Activated CD4-positive, alpha-beta T cell treated with anti-CD3 and anti-CD28 coated beads, Interleukin-2, Interleukin-6, amounts not matched to agents 100 ng/mL and 50 ng/mL, durations not matched to agents 16 hours and 8 hours (primary cell): ENCODE results near the gene NAA35.
A peak's percentile ranks its signal among the peaks of the same experiment; 100 is the strongest.
"Not testable (repeated sequence)": the region's sequence is repeated elsewhere in the genome, so short reads cannot be mapped to it uniquely, and the experiment has no call there.

ENCODE experiments used
- DNase-seq: peaks from one replicate; pipeline ENCODE4 v3.0.0-alpha.2; 2020

NAA35 gene

DNA sequence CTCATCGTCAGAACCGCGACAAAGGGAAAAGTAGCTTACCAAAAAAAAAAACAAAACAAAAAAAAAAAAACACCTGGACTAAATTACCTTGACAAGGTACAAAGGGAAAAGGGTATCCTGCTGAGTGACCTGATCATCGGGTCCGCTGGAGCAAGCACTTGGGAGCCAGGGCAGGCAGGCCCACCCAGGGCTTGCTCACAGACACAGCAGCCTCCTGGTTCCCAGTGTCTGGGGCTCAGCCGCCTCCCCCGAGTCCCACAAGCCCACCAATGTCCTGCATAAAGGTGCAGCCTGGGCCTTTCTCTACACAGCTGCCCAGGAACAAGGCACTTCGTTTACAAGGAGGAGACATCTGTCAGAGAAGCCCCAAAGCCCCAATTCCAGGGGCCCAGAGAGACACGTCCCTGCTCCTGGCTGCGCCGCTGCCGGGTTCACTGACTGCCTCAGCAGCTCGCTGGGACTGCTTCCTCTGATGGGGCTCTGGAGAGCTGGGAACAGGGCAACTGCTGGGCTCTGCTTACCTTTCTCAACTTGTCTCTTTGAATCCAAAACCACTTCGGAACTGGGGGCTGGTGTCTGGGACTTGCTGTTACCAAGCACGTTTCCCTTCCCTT, 95.0 kb downstream of the NAA35 start:
- no peak for DNase-seq

DNA sequence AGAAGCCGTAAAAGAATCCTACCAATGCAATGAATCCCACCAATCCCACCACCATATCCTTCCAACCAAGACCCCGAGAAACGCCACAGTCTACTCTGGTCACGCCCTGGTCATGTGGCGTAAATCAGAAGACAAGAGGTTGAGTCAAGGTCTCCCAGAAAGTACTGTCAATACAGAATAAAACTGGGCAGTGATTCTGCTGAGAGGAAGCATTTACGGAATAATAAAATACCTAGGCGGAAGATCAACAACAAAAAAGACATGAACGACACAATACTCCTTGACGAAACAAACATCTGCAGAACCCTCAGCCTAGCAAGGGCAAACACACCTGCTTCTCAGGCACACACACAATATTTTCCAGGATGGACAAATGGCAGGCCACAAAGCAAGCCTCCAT, 95.6 kb downstream of the NAA35 start:
- DNase-seq: no peak

DNA sequence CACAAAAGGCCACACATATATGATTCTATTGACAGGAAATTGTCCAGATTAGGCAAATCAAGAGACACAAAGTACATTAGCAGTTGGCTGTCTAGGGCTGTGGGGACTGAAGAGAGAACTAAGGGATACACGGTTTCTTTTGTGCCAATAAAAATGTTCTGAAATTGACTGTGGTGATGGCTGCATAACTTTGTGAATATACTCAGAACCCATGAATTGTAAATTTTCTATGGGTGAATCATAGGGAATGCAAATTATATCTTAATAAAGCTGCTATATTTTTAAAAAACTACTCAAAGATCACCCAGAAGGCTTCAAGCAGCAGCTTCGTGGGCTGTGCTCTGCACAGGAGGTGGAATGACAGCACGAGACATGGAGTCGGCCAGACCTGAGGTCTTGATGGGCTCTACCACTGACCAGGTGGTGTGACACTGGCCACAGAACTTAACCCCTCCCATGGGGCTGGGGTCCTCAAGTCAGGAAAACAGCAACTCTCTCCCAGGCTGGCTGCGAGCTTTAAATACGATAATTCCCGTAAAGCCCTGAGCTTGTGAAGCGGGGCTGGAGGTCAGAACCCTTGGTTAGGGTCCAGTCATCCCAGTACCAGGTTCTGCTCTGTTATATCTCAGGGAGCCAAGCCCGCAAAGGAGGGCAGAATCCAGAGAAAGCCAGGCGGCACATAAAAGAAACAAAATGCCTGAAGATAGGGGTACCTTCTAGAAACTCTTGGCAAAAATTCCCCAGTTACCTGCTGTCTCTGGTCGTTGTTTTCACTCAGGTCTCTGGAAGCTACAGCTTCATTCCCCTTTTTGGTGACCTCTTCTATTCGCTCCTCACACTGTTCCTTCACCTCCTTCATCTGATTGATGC, 99.3 kb downstream of the NAA35 start:
- DNase-seq: no peak

DNA sequence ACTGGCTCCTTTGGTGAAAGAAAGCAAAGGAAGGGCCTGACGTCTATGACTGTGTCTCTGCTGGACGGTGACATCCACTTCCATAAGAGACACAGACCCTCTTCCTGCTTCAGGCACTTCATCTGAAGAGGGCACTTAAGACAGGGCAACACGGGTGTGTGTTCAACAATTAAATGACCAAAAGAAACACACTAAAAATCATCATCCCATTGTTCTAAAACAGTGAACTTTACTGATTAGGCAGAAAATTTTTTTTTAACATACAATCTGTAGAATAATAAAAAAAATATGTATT, 99.9 kb downstream of the NAA35 start:
- DNase-seq: no peak

DNA sequence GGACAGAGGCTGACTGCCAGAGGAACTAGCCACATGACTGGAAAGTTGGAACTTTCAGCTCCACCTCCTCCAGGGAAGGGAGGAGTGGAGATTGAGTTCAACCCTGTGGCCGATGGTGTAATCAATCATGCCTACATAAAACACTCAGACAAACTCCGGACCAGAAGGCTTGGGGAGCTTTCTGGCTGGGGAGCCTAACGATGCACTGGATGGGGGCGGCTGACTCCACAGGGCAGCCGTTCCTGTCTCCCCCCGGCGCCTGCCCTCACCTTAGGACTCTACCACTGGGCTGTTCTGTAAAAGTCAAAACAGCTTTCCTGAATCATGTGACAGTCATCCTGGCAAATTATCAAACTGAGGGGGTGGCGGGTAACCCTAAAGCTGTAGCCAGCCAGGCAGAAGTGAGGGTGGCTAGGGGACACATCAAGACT, 100.4 kb downstream of the NAA35 start:
- DNase-seq: no peak

DNA sequence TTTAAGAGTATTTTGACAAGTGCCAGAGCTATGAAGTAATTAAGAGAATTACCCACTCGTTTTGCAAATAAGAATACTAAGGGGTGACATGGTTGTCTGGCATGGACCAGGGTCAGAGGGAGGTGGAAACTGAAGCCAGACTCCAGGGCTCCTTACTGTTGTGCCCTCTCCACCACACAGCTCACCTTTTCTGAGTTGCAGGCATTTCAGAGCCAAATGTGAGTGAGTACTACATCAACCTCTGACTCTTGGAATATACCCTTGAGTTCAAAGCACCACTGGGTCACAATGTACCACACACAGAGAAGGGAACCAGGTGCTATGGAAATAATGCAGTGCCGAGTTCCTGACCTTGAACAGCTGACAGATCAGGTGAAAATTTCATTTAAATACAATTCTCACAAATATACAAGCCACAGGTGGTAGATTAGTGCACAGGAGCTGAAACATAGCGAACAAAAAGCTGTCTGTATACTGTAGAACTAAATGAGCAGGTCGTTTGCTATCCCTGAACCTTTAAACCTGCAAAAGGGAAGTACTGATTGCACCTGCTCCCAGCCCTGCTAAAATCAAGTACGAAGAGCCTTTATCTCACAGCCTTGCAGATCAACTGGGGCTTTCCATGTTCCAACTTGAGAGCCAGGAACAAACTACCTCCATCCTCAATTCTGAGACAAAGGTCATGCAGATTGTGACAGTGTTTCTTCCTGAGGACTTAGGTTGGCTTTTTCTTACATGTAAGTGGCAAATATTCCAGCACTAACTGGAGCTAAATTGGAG, 101.4 kb downstream of the NAA35 start:
- DNase-seq: no peak

DNA sequence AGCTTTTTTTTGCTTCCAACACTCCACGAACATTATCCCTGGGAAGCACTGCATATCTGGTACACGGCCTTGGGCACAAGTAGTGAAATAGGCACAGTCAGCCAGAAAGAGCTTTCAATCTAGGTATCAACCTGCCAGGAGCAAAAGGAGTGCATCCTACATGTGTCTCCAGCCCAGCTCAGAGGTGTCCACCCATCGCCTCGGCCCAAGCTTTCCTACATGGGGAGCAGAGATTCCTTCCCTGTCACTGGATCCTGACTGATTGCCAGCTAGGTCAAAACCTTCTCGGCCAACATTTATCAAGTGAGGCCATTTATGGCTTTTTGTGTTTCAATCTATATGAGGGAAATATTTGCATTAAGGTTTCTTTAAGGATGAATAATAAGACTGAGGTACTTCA, 102.6 kb downstream of the NAA35 start:
- no peak for DNase-seq

DNA sequence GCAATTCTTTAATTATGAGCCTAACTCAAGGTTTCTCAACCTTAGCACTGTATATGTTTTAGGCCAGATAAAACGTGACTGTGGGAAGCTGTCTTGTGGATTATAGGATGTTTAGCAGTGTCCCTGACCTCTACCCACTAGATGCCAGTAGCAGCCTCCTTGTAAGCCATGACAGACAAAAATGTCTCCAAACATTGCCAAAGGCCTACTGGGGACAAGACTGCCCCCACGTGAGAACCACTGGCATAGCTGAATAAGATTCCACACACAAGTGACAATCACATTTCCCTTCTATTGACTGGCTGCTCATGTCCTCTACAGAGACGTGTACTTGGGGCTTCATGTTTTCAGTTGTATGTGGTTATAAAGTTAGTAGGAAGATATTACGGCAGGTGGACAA, 103.1 kb downstream of the NAA35 start:
- peak; percentile 9 for DNase-seq

DNA sequence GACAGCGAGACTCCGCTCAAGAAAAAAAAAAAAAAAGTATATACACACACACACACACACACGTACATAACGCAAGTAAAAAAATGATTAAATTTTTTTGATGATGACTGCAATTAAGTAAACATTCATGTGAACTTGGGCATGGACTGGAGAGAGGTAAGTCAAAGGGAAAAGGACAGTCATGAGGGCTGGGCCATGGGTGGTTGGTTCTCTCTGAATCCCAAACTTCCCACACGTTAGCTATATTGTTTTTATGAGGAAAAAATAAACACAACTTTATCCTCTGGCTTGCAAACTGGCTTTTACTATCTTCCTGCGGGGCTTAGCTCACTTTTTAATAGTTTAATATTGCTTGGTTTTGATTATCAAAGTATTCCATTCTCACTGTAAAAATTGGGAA, 104.7 kb downstream of the NAA35 start:
- DNase-seq: no peak

DNA sequence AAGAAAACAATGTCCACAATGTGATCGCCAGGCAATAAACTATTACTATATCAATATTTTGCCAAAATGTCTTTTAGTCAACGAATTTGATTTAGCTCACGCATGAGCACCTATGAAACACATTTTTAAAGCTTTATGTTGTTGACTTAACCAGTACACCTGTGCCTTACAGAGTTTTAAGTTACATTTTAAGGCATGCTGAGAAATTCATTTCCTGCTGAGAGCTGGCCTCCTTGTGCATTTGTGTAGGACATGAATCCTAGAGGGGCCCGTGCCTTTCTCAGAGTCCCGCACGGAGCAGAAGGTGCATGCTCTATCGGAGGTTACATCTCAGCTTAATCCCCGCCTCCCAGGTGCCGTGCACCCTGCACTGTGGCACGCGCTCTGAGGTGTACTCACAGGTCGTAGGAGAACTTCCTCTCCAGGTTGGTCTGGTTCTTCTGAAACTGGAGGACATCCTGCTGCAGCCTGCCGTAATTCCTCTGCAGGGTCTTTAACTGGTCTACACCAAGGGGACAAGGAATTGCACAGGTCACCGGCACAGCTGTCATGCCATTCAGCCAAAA, 105.2 kb downstream of the NAA35 start:
- DNase-seq: no peak

DNA sequence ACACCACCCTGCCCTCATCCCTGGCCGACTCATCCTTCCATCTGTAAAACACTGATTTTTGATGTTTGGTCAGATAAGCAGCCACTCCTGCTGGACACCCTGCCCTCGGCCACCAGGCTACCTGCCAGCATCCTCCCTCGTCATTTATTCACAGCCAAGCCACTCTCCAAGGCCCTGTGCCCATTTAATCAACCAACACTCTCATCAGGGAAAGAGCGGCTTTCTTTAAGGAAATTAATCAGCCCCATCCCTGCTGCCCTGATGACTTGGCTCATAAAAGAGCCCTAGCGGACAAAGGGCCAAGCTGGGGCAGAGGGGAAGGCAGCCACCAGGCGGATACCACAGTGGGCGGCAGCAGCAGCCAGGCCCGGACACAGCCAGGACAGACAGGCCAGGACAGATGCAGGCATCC, 106.0 kb downstream of the NAA35 start:
- DNase-seq: no peak

DNA sequence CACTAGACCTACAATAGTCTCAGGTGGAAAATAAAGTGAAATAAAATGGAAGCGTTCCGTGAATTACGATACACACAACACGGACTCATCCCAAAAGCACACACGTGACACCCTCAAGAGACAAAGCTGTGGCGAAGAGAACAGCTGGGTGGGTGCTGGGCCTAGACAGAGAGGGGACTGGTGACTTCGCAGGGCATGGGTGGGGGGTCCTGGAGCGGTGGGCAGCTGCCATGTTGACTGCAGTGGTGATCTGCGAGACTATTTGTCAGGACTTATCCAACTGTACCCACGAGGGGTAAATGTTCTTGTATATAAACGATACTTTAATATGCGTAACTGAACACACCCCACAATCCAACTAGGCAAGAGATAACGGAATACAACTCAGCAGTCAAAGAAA, 106.4 kb downstream of the NAA35 start:
- DNase-seq: no peak

DNA sequence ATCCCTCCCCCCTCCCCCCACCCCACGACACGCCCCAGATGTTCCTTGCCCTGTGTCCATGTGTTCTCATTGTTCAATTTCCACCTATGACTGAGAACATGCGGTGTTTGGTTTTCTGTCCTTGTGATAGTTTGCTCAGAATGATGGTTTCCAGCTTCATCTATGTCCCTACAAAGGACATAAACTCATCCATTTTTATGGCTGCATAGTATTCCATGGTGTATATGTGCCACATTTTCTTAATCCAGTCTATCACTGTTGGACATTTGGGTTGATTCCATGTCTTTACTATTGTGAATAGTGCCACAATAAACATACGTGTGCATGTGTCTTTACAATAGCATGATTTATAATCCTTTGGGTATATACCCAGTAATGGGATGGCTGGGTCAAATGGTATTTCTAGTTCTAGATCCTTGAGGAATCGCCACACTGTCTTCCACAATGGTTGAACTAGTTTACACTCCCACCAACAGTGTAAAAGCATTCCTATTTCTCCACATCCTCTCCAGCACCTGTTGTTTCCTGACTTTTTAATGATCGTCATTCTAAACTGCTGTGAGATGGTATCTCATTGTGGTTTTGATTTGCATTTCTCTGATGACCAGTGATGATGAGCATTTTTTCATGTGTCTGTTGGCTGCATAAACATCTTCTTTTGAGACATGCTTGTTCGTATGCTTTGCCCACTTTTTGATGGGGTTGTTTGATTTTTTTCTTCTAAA, 107.2 kb downstream of the NAA35 start:
- DNase-seq: not testable (repeated sequence)

DNA sequence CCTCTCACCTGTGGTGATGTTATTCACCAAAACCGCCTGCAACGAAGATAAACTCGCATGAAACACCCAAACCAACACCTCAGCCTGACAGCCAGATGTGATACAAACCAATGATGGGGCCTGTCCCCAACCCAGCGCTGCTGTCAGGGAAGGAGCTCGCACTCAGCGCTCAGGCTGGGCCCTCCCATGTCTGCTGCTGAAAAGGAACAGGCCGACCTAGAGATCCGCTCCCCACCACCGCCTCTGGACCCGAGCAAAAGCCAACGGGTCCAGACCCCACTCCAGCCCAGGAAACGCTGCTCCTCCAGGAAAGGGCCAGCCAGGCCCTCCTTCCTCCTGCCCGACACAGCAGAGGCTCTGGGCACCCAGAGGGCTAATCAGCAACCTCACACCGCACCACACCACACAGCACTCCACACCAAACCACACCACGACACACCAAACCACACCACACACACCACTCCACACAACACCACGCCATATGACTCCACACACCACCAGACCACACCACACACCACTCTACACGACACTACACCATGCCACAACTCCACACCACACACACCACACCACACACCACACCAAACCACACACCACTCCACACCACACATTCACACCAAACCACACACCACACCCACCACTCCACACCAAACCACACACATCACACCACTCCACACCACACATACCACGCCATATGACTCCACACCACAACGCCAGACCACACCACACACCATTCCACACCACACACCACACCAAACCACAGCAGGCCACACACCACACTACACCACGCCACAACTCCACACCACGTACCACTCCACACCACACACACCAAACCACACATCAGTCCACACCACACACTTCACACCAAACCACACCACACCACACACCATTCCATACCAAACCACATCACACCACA, 111.9 kb downstream of the NAA35 start:
- no peak for DNase-seq

DNA sequence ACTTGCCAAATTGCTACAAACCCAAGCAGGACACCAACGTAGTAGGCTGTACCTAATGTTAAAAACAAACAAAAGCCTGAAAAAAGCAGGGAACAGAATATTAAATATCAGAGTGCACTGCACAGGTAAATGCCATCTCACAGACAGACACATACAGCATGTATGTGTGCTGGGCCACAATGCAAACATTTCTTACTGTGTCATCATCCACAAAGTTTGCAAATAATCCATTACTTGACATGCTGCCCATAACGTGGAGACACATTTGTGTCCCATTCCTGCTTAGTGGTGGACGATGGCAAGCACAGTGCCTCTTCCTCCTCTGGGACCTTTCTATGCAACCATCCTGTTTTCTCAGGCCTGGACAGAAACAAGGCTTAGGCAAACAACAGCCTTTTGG, 113.7 kb downstream of the NAA35 start:
- DNase-seq: no peak

DNA sequence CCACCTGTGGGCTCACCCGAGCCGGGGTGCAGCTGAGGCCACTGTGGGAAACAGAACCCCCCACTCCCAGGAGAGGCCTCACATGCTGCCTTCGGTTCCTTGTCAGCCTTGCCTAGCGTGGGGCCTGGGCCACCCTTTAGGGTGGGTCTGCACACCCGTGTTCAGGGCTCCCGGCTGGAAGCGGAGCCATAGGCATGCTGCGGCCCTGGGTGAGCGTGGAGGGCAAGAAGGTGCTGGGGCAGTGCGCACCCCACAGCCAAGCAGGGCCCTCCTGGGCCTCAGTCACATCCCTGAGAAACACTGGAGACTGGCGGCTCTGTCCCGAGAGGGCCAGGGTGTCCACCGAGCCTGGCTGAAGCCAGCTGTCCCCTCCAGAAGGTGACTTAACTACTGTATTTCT, 116.5 kb downstream of the NAA35 start:
- DNase-seq: no peak

DNA sequence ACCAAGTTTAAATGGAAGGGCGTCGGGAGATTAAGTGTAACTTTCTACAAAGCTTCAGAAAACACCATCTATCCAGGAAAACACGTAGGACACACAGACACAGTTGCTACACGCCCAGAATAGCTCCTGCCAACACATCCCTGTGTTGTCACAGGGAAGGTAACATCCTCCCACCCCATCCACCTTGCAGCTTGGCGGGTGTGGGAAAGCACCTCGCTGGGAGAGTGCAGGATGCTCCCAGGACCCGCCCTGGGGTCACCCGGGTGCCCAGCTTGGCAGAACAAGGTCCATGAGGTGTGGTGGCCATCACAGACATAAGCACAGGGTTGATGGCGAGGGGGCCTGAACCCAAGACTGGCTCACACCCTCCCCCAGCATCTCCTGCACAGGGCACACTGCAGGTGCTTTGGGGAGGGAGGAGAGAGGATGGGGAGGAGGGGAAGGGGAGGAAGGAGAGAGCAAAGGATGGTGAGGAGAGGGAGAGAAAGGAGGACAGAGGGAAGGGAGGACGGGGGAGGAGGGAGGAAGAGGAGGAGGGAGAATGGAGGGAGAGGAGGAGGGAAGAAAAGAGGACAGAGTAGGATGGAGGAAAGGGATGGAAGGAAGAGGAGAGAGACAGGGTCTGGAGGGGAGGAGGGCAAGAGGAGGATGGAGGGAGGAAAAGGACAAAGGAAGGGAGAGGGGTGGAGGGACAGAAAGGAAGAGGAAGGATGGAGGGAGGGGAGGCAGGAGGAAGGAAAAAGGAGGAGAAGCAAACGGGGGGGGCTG, 121.2 kb downstream of the NAA35 start:
- DNase-seq: no peak

DNA sequence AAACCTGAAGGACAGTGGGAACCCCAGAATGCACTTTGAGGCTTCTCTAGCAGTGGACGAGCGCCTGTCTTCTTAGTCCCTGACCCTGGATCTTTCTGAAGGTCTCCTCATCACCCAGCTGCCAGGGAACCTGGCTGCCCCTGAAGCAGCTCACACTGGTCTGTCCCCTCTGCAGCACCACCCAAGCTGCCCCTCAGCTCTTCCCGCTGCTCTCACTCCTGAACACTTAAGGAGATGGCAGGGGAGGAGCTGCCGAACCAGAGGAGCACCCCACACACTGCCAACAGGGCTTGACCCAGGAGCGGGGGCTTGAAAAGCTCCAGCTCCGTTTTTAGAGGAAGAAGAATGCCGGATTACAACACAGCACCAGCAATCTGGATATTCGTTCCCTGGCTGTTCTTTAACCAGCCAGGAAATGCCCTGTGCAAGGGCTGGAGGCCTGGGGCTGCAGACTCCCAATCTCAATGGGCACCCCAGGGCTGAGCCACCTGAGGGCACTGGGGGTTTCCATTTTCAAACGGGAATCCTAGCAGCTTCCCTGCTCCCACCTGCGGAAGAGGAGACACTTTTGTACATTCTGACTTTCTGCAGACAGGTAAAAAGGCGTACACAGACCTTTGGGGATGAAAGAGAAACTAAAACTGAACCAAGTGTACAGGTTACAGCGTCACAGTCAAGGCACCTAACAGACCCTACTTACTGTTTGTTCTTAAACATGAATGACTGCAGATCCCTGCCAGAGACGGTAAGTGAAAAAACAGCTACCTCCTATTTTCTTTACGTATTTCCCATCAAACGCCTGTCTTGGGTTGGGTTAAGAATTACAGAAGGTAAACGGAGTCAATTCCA, 122.1 kb downstream of the NAA35 start:
- no peak for DNase-seq

DNA sequence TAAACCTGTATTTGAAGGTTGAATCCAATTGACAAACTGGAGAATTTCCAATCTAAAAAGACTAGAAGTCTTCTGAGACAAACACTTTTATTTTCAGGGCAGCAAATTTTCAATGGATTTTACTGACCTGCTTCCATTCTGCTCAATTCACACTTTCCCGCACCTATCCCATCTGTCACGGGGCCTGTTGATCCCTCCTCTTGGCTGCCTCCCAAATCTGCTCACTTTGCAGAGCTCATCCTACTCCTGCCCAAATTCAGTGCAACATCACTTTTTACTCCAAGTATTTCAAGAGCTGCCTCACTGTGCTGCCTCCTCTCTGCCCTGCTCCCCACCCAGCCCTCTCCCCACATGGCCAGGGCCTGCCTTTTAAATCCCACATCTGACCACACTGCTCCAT, 123.3 kb downstream of the NAA35 start:
- DNase-seq: no peak

DNA sequence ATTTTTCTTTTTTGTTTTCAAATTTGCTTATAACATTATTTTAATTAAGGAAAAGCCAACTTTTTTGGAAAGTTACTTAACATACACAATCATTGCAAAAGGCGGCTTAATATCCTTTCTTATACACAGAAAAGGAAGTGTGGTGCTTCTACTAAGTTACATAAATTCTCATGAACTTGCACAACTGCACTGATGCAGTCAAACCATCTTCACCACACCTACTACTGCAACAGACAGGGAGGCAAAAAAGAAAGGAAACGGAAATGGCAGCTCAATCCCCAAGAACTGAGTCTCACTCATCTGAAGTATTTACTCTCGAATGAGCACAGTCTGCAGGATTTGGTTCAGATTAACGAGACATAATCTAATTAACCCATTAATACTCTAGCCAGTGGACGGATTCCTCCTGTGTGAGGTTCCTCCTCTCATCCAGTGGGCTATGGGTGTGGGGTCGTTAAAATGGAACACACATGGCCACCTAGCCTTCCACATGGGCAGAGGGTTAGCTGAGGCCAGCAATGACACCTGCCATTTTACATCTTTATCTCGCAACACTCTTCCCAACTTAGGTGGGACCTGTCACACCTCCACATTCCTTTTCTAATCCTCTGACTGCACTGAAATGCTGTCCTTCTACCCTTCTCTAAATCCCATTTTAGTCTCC, 128.4 kb downstream of the NAA35 start:
- no peak for DNase-seq
